SKM-1 (cell line): ENCODE data around the gene TIGAR.

Experiments
- DNase-seq: peaks from one replicate; lab custom pipeline; 2025; ENCODE audit not compliant: unreplicated experiment; lab: John Stamatoyannopoulos, UW

Gene TIGAR

DNA sequence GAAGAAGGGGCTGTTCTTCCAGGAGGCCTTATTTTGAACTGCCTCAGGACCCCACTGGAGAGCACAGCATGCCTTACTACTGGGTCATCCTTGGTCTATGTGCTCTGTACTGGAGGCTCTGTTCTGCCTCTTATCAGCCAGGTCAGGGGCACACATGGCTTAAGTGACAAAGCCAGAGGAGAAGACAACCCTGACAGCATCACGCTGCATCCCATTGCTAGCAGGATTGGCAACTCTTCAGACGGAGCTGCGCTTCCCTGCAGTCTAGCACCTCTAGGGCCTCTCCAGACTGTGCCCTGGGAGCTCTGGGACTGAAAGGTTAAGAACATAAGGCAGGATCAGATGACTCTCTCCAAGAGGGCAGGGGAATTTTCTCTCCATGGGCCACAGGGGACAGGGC, 17.3 kb upstream of the TIGAR start:
- no peak for DNase-seq

DNA sequence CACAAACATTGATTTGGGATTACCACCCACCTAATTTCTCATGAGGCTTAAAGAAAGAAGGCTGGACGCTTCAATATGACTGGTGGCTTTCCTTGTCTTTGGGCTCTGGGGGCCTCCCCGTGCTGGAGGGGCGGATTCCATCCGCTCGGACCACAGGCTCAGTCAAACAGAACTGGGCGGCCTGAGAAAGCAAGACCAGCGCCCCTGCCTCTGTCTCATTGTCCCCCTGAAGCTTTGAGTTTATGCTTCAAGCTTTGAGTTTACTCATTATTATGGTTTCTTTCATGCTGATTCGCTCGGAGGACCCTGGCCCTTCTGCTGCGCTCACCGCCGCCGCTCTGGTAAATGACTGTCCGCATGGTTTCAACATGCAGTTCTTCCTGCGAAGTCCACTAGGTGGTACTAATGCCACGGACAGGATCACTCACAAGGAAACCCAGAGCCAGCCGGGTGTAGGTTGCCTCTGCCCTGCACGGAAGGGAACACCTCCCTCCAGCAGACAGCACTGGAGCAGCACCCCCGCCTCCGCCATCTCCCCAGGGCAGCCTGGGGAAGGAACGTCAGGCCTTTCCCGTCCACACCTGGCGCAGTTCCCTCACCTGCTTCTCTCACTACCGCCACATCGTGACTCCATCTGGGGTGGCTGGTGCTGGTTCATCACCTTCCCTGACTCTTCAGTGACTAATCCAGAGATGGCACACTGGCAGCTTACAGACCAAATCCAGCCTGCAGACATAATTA, 13.2 kb upstream of the TIGAR start:
- no peak for DNase-seq

DNA sequence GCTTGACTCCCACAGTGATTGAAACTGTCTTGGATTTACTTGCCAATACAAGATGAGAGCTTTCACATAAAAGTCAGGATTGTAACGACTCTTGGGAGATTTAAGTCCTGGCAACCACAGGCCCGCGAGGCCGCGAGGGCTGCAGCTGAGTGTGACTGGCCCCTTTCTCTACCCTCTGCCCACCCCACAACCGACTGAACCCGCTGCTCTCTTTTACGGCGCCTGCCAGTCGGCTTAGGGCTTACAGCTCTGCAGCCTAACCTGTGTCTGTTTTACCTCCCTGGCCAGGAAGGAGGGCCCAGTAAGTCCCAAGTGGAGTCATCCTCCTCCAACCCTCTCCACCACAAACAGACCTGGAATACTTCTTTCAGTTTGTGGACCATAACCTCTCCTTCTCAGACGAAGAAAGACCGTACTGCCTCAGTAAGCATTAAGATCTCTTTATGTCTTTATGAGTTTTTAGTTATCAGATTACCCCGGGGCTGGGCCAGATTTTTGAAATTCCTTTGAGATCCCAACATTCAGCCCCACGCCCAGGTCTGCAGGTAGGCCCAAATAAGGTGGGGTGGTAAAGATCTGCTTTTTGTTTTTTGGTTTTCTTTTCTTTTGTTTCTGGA, 12.6 kb upstream of the TIGAR start:
- no peak for DNase-seq

DNA sequence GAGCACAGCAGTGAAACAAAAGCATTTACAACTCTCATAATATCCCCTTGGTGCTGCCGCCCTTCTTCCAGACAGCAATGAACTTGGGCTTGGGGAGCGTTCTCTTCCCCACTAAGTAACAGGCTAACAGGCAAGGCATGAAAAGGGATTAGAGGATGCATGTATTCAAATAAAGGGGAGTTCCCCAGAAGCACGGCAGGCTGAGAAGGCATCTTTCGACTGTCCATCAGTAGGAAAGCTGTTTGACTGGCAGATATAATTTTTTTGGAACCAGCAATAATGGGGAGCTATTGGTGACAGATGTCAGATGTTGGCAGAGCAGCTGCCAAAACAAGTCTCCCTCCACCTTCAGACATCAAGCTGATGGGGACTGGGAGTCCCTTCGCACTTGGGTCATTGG, 9.2 kb upstream of the TIGAR start:
- no peak for DNase-seq

DNA sequence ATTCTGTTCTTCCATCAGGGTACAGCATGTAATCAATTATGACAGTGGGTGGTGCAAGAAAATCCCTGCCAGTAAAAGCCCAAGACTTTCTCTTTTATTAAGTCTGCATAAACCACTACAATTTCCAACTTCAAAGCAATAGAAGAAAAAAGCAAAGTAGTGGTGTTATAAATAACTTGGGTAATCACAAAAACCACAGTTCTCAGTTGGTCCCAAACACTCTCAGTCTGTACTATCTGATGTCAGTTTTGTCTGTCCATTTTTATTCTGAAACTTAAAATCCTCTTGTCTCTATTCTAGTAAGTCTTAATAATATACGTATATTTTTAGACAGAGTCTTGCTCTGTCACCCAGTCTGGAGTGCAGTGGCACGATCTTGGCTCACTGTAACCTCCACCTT, 8.8 kb upstream of the TIGAR start:
- no peak for DNase-seq

DNA sequence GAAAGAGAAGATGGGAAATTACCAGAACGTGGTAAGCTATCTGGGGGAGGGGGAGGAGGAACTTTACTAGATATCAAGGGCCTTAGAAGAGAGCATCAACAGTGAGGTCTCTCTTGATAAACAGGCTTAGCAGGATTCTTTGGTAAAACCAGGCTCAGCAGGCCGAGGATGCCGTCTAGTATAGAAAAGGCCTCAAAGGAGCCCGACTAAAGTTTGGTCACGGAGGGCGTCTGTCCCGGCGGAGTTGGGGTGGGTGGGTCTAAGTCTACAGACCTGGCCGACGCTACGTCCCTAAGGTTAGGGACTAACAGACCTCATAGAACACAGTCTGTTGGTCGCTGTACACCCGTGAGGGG, 538 bp upstream of the TIGAR start:
- no peak for DNase-seq

DNA sequence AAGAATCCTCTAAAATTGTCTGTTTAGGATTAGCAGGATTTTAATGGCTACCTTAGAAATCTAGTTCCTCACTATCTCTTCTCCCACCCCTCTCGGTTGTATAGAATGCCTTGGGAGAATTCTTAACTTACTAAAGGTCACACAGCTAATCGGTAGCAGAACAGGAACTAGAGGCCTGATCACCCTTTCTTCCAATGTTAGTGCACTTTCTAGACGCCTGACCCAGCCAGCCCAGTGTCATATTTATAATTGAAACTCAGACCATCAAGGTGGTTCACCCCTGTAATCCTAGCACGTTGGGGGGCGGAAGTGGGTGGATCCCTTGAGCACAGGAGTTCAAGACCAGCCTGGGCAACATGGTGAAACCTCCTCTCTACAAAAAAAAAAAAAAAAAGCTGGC, 1.7 kb downstream of the TIGAR start:
- DNase-seq, result no peak

DNA sequence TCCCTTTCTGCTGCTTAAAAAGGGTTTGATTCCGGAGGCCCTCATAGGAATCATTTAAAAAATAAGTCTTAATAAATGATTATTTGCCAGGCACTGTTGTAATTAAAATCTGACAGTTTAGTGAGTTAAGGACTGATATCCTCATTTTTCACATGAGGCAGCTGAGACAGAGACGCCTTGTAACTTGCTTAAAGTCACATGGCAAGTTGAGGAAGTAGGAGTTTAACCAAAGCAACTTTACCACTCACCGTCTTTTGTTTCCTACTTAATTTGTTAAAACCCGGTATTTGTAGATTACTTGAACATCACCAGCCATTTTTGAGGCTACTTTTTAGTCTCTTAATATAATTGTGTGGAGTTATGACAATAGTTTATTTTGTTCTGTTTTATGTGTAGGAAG, 2.4 kb downstream of the TIGAR start:
- DNase-seq, result no peak

DNA sequence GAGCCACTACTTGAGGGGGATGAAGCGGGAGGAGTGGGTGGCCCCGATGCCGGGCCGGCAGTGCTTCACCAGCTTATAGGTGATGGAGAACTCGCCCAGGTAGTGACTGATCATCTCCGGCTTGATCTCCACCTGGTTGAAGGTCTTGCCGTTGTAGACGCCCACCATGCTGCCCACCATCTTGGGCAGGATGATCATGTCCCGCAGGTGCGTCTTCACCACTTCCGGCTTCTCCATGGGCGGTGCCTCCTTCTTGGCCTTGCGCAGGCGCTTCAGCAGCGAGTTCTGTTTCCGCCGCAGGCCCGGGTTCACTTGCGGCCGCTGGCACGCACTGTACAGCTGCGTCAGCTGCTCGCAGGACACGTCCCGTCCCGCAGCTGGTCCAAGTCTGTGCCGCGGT, 3.4 kb downstream of the TIGAR start:
- no peak for DNase-seq

DNA sequence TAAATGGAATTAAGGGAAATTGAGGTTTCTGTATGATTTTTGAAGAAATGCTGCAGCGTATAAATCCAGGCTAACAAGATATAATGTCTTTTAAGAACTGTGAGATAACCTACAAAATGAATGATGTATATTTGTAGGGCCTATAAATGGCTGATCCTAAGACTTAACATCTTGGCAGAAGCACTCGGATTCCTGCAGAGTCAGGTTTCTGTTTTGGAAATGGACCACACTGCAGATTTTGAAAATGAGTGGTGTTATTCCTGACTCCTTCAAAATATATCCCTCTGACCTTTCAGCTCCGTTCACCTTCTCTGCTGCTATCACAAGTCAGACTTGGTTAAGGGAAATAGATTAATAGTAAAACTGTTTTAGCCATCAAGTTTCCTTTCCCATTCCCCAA, 5.0 kb downstream of the TIGAR start:
- no peak for DNase-seq

DNA sequence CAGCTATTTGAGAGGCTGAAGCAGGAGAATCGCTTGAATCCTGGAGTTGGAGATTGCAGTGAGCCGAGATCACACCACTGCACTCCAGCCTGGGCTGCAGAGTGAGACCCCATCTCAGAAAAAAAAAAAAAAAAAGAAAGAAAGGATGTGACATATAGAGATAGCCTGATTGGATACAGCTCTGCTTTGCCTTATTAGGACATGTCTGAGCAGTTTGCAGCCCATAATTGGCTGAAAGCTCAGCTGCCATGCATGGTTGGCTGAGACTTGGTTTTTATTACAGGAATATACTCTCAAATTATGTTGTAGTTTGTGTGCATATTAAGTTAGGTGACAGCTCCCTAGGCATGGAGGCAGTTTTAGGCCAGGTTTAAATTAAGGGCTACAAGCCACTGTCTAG, 6.3 kb downstream of the TIGAR start:
- DNase-seq, result no peak

DNA sequence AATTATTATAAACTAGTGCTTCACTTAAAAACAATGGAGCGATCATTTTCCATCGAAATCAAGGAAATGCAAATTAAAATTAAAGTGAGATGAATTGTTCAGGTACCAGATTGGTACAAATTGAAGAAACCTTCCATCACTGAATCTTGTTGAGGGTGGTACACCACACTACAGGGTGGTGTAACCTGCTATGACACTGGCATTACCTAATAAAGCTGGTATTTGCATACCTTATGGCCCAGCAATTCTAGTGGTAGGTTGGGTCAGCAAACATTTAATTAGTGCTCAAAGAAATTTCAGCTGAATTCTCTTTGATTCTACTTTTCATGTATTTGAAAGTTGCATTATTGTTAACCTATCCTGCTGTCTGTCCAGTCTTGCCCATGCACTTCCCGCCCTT, 9.2 kb downstream of the TIGAR start:
- DNase-seq, result no peak

DNA sequence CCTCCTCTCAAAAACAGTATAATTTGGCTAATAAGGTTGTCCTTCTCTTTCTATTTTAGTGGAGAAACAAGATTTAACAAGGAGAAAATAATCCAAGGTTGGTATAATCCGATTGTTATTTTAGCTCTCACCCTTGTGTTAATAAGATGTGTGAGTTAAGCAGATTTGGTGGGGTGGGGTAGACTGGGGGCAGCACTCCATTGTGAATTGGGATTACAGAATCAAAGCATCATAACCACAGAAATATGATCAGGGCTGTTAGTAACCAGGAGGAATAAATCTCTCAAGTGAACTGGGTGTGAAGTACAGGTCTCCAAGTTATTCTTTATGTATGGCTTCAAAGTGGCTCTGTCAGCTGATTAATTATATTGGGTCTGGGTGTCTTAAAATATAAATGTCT, 10.2 kb downstream of the TIGAR start:
- no peak for DNase-seq

DNA sequence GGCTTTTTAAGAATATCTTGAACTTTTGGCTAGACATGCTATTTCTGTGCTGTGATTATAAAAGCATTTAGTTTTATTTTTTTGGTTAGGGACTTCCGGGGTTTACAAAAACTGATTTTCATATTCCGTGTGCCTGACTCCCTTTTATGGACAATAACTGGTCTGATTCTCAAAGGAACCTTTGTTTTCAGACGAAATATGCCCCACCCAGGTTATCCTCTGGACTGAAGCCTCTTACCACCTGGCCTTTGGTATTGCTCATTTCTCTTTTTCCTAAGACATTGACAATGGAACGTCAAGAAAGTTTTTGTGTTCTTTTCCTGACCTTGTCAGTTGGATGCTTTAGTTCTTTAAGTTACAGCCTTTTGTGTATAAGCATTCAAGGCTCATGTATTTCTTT, 10.8 kb downstream of the TIGAR start:
- no peak for DNase-seq

DNA sequence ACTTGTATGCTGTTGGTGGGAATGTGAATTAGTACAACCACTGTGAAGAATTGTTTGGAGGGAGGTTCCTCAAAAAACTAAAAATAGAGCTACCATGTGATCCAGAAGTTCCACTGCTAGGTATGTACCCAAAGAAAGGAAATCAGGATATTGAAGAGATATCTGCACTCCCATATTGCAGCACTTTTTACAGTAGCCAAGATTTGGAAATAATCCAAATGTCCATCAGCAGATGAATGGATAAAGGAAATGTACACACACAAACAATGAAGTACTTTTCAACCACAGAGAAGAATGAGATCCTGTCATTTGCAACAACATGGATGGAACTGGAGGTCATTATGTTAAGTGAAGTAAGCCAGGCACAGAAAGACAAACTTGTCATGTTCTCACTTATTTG, 25.9 kb downstream of the TIGAR start:
- no peak for DNase-seq

DNA sequence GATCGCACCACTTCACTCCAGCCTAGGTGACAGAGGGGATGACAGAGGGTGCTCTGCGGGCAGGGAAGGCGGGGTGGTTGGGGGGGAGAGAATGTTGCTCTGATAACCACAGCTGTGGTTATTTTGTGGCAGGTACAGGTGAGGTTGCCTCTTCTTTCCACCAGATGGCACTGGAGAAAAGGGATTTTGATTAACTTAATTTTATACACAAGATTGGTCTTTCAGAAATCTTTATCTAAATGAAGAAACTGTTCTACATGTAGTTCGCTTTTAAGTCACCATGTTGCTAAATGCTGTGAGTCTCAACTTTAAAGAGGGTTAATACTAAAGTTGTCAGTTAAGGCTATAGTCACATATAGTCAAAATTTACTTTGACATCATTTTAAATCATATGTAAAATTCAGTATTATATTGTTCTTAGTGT, 32.8 kb downstream of the TIGAR start:
- DNase-seq, result no peak

DNA sequence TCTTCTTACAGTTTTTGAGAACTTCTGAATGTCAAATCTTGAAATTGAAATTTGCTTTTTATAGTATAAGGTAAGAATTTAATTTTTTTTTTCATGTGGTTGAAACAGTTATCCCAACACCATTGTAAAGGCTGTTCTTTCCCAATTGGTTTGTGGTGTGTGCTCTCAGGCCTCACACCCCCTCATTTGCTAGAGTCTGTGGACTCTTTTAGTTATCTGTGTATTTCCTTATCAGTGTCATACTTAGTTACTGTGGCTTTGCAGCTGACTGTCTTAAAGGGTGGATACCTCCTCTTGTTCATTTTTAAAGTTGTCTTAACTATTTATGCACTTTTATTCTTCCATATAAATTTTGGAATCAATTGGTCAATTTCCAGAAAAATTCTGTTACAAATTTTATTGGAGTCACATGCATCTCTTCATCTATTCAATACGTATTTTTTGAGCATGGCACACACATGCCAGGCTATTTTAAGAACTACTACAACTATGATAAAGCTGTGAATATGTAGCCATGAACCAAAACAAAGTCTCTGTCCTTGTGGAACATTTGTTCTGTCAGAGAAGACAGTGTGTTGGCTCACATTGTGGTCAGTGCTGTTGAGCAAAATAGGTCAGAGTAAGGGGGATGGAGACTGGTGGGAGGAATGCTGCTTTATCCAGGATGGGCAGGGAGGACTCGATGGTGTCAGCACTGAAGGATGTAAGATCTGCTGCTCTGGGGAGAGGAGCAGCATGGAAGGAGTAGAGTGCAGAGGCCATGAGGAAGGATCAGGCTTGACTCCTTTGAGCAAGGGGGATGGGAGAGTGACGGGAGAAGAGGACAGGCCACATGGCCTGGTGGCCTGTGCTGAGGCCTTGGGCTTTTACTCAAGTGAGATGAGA, 34.4 kb downstream of the TIGAR start:
- DNase-seq, result no peak

DNA sequence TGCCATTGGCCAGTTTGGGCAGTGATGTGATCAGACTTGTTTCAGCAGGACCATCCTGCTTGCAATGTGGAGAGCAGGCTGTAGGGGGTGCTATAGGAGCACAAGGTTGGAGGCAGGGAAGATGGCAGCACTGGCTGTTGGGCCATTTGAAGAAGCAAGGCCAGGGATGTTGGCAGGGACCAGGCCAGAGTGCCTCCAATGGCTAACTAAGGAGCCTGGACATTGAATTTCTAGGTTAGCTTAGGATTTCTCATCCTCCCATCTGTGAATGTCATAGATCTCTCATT, 35.0 kb downstream of the TIGAR start:
- DNase-seq, result no peak

DNA sequence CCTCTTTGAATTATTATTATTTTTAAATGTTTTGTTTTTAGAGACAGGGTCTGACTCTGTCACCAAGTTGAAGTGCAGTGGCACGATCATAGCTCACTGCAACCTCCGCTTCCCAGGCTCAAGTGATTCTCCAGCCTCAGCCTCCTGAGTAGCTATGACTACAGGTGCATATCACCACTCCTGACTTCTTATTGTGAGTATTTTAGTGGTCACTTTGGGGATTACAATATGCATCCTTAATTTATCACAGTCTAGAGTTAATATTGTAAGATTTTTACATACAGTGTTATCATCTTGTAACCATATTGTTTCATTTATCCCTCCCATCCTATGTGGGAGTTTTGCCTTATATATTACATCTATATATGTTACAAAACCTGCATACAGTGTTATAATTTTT, 45.1 kb downstream of the TIGAR start:
- no peak for DNase-seq

DNA sequence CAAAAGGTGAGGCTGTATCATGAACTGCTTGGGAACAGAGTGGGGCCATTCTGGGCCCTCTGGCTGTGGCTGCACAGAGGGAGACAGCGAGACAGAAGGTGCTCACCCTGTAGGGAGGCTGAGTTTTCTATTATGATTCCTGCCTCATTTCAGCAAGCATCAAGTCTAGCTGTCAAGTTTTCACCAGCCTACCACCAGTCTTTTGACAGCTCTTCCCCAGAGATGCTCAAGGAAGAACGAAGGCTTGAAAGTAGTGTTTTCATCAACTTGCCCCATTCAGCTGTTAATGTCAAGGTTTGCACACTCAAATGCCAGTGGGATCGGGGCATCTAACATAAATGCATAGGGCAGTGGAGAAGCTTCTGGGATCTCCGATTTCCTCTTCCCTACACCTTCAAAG, 48.5 kb downstream of the TIGAR start:
- DNase-seq, result no peak

DNA sequence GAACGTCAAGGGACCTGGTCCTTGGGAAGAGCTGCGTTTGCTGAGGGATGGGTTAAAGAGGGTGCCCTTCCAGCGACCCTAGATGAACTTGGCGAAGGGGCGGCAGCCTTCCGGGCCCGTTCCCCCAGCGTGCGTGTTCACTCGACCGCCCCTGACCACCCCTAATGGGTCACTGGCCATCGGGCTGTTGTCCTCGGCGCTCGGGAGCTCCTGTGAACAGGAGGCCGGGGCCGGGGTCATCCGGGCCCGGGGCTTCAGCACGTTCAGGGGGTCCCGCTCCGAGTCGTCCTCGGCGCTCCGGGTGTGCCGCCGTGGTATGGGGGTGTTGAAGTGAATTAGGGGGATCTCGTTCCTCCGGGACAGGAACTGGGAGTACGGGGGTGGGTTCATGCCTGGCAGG, 49.3 kb downstream of the TIGAR start:
- no peak for DNase-seq

DNA sequence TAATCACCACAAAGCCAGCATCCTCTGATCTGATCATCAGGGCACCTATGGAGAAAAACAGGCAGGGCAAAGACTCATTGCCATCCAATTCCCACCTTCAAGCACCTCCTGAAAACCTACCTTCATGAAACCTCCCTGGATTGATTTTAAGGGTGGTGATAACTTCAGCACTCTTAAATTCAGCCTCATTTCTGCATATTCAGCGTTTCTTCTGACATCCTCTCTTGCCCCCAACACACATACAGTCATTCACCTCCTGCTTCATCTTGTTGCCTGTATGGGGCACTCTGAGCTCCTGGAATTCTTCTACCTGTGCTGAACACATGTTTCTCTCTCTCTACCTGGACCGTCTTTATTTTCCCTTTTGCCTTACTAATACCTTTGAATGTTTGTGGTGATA, 51.6 kb downstream of the TIGAR start:
- no peak for DNase-seq
